ENCODE data around the gene EYA4. TPM values are rescaled to one million over a fixed set of nuclear protein-coding genes. Genes with fewer than 3 reads are reported as not detected.

EYA4 gene
- total RNA-seq, 1 donor from 2014 or later: 15.4 TPM

GRCh38 chr6:133202610-133203343, 38.4 kb upstream of the EYA4 start:
- TF ChIP-seq, protein P1, sequence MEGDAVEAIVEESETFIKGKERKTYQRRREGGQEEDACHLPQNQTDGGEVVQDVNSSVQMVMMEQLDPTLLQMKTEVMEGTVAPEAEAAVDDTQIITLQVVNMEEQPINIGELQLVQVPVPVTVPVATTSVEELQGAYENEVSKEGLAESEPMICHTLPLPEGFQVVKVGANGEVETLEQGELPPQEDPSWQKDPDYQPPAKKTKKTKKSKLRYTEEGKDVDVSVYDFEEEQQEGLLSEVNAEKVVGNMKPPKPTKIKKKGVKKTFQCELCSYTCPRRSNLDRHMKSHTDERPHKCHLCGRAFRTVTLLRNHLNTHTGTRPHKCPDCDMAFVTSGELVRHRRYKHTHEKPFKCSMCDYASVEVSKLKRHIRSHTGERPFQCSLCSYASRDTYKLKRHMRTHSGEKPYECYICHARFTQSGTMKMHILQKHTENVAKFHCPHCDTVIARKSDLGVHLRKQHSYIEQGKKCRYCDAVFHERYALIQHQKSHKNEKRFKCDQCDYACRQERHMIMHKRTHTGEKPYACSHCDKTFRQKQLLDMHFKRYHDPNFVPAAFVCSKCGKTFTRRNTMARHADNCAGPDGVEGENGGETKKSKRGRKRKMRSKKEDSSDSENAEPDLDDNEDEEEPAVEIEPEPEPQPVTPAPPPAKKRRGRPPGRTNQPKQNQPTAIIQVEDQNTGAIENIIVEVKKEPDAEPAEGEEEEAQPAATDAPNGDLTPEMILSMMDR (IDR thresholded peaks at IDR 0.05; ENCODE audit: borderline replicate concordance): no peak
- DNase-seq: no peak
- Histone ChIP-seq H3K4me3 (no peak overlapping the region), H3K27ac (replicated peaks) (no peak overlapping the region), H3K27me3 (ENCODE audit: low read depth) (no peaks in the 10 kb centered on the region), H3K4me1 (peaks cover 10% of the 10 kb centered on the region), H3K9me3 (replicated peaks) (no peaks in the 10 kb centered on the region), H3K36me3 (no peaks in the 10 kb centered on the region)
- intact Hi-C loops (cut with micrococcal nuclease): no loop called here

DNA sequence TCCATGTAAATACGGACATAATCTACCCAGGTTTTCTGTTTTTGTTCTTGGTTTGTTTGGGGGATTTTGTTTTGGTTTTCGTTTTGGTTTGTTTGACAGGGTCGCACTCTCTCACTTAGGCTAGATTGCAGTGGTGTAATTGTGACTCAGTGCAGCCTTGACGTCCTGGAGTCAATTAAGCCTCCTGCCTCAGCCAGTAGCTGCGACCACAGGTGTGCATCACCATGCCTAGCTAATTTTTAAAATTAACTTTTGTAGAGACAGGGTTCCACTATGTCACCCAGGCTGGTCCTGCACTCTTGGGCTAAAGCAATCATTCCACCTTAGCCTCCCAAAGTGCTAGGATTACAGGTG, 37.8 kb upstream of the EYA4 start:
- no peaks in the 10 kb centered on the region for H3K36me3 ChIP-seq
- no peak overlapping the region for H3K27ac ChIP-seq (replicated peaks)
- no peaks in the 10 kb centered on the region for H3K9me3 ChIP-seq (replicated peaks)
- TF ChIP-seq, protein P1 (IDR thresholded peaks at IDR 0.05; ENCODE audit: borderline replicate concordance): no peak
- H3K4me1 ChIP-seq: peaks cover 10% of the 10 kb centered on the region
- intact Hi-C loops (cut with micrococcal nuclease): no loop called here
- DNase-seq: no peak
- H3K4me3 ChIP-seq: no peak overlapping the region
- no peaks in the 10 kb centered on the region for H3K27me3 ChIP-seq (ENCODE audit: low read depth)

DNA sequence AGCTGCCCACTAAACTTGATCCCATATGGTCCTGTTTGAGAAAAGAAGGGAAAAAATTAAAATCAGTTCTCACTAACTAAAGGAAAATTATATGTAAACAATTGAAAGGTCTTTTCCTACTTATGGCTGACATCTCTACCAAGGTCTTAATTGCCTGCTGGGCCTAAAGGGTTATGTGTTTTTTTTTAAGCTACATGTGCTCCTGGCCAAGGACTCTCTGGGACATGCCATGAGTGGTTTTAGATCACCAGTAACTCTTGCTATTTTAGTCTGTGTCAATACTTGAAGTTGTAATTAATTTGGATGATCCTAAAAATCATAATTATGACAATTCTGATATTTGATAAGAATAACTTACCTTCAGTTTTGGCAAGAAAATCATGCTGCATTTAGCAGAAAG, 35.9 kb upstream of the EYA4 start:
- Histone ChIP-seq H3K27ac (replicated peaks) (no peak overlapping the region), H3K4me3 (no peak overlapping the region)

GRCh38 chr6:133206942-133207341, 34.2 kb upstream of the EYA4 start:
- Histone ChIP-seq H3K27me3 (ENCODE audit: low read depth) (no peaks in the 10 kb centered on the region), H3K36me3 (no peaks in the 10 kb centered on the region), H3K4me3 (no peak overlapping the region), H3K27ac (replicated peaks) (no peak overlapping the region), H3K9me3 (replicated peaks) (peaks cover 8% of the 10 kb centered on the region), H3K4me1 (peaks cover 10% of the 10 kb centered on the region)
- TF ChIP-seq, protein P1 (IDR thresholded peaks at IDR 0.05; ENCODE audit: borderline replicate concordance): no peak
- intact Hi-C loops (cut with micrococcal nuclease): no loop called here
- no peak for DNase-seq

More for the DNA sequence above, 35.9 kb upstream of the EYA4 start:
- TF ChIP-seq, protein P1 (IDR thresholded peaks at IDR 0.05; ENCODE audit: borderline replicate concordance): no peak
- no peaks in the 10 kb centered on the region for H3K27me3 ChIP-seq (ENCODE audit: low read depth)
- H3K9me3 ChIP-seq (replicated peaks): peaks cover 8% of the 10 kb centered on the region
- H3K4me1 ChIP-seq: peaks cover 10% of the 10 kb centered on the region
- no peaks in the 10 kb centered on the region for H3K36me3 ChIP-seq
- intact Hi-C loops (cut with micrococcal nuclease): no loop called here
- DNase-seq: no peak

DNA sequence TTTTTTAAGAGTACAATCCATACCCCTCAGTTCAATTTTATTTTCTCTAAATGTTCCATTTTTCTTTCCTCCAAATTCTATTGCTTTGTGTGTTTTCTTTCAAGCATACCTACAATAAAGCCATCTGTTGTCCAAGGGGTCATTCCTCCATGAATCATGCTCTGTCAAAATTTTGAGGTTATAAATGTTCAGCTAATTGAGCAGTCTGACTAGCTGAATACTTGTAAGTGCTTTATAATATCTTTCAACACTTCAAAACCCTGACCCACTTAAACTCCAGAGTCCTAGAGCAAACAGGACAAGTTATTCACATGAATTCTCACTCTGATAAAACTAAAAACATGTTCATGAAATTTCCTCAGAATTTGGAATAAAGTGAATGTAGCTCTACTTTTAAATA, 33.4 kb upstream of the EYA4 start:
- H3K9me3 ChIP-seq (replicated peaks): peaks cover 8% of the 10 kb centered on the region
- no peak overlapping the region for H3K4me3 ChIP-seq
- TF ChIP-seq, protein P1 (IDR thresholded peaks at IDR 0.05; ENCODE audit: borderline replicate concordance): no peak
- no peaks in the 10 kb centered on the region for H3K36me3 ChIP-seq
- intact Hi-C loops (cut with micrococcal nuclease): no loop called here
- DNase-seq: no peak
- H3K27me3 ChIP-seq (ENCODE audit: low read depth): no peaks in the 10 kb centered on the region
- no peak overlapping the region for H3K27ac ChIP-seq (replicated peaks)
- H3K4me1 ChIP-seq: peaks cover 10% of the 10 kb centered on the region

All from left ventricle myocardium inferior (tissue), 1 donor.